Upper lobe of left lung (tissue), 6 donors: ENCODE measurements around the gene VMAC. TPM values are rescaled to one million over a fixed set of nuclear protein-coding genes. Genes with fewer than 3 reads are reported as not detected.
"Not testable (repeated sequence)": the region's sequence is repeated elsewhere in the genome, so short reads cannot be mapped to it uniquely, and the experiment has no call there.

Source experiments
- ATAC-seq, 2 donors: fragments of 200-7000 bp; cut with Tn5 transposase; one replicate each; pipeline ENCODE4 v1.9.1; 2022; ENCODE audit warnings: mild to moderate bottlenecking in 2 of 2, moderate library complexity in 2 of 2; ENCODE audit not compliant: low FRiP score in 2 of 2
- DNase-seq, 2 donors: peaks; one replicate each; pipeline ENCODE4 v3.0.0-alpha.2; 2019 to 2020
- H3K27ac ChIP-seq, 4 donors: fragments of 200-600 bp; sonication (generic); one replicate each; pipeline ENCODE4 v1.5.1; 2016 to 2019
- H3K27me3 ChIP-seq, 4 donors: fragments of 200-600 bp; sonication (generic); one replicate each; pipeline ENCODE4 v1.5.1; 2017 to 2019
- H3K36me3 ChIP-seq, 4 donors: fragments of 200-600 bp; sonication (generic); one replicate each; pipeline ENCODE4 v1.5.1; 2016 to 2019
- H3K4me1 ChIP-seq, 4 donors: fragments of 200-600 bp; sonication (generic); one replicate each; pipeline ENCODE4 v1.5.1; 2018 to 2019
- H3K4me3 ChIP-seq, 4 donors: fragments of 200-600 bp; sonication (generic); one replicate each; pipeline ENCODE4 v1.5.1; 2017 to 2019; ENCODE audit warnings: mild to moderate bottlenecking in 2 of 4, moderate library complexity in 1 of 4
- H3K9me3 ChIP-seq, 4 donors: fragments of 200-600 bp; sonication (generic); one replicate each; pipeline ENCODE4 v1.5.1; 2018 to 2019
- EP300 ChIP-seq, 4 donors: sonication (generic); formaldehyde crosslinking; IDR thresholded peaks; one replicate each; pipeline ENCODE4 v1.5.1; 2017; ENCODE audit warnings: antibody characterized with exemption in 4 of 4, control low read depth in 2 of 4
- POLR2A ChIP-seq, 4 donors: fragments of 450-650 bp; IDR thresholded peaks; one replicate each; pipeline ENCODE4 v1.5.1; 2016 to 2017; ENCODE audit warnings: antibody characterized with exemption in 4 of 4, mild to moderate bottlenecking in 2 of 4
- POLR2AphosphoS5 ChIP-seq, 2 donors: sonication (generic); formaldehyde crosslinking; IDR thresholded peaks; one replicate each; pipeline ENCODE4 v1.5.1; 2017; ENCODE audit warnings: antibody characterized with exemption in 2 of 2
- WGBS, 2 donors: methylation state at CpG; one replicate each; pipeline ENCODE4 v1.1.5; 2017 to 2018; 5-methylcytosine and 5-hydroxymethylcytosine counted together
- total RNA-seq, 6 donors: library from RNA; depleted of rRNA in 4 of 6; stranded (reverse); fragments of >200 nt in 4 of 6; gene quantifications; one replicate each; pipeline versions ENCODE4 v1.1.0 to v1.2.1, GENCODE V29; 2016 to 2021
- TF ChIP-seq, protein P1 (sequence below), 6 experiments: fragments of 450-650 bp in 4 of 6; fragments of 200-600 bp in 2 of 6; sonication (generic) in 2 of 6; IDR thresholded peaks; one replicate each; pipeline ENCODE4 v1.5.1; 2016 to 2019; ENCODE audit warnings: antibody characterized with exemption in 6 of 6
- donor health status: DM: no; HTN: no; CAD: no; lungs with moderate emphysema.
- donor health status: DM: no; HTN: yes; CAD: no; lungs with severe emphysema.

VMAC gene
- total RNA-seq, 6 donors from 2014 or later, result 4.1 to 38.8 (median 9.3) TPM

DNA sequence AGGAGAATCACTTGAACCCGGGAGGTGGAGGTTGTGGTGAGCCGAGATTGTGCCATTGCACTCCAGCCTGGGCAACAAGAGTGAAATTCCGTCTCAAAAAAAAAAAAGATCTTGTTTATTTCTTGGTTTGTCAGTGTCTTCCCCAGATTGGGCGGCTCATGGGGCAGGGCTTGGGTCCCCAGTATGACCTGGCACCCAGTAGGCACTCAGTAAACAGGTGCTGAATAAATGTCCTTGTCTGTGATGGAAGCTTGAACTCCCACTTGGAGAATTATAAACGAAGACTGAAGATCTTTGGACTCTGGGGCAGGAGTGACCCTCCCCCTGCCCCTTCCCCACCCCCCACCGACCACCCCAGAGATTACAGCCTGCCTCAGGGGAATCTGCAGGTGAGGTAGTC, 24.5 kb upstream of the VMAC start:
- no peak for DNase-seq
- Histone ChIP-seq H3K36me3 (no peaks in the 10 kb centered on the region), H3K27me3 (peaks cover 0 to 6% (median 2%) of the 10 kb centered on the region in 4 donors), H3K27ac (no peak overlapping the region), H3K4me1 (peaks cover 7 to 11% (median 10%) of the 10 kb centered on the region in 4 donors), H3K9me3 (no peaks in the 10 kb centered on the region), H3K4me3 (no peak overlapping the region)
- TF ChIP-seq, protein P1, sequence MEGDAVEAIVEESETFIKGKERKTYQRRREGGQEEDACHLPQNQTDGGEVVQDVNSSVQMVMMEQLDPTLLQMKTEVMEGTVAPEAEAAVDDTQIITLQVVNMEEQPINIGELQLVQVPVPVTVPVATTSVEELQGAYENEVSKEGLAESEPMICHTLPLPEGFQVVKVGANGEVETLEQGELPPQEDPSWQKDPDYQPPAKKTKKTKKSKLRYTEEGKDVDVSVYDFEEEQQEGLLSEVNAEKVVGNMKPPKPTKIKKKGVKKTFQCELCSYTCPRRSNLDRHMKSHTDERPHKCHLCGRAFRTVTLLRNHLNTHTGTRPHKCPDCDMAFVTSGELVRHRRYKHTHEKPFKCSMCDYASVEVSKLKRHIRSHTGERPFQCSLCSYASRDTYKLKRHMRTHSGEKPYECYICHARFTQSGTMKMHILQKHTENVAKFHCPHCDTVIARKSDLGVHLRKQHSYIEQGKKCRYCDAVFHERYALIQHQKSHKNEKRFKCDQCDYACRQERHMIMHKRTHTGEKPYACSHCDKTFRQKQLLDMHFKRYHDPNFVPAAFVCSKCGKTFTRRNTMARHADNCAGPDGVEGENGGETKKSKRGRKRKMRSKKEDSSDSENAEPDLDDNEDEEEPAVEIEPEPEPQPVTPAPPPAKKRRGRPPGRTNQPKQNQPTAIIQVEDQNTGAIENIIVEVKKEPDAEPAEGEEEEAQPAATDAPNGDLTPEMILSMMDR (IDR thresholded peaks at IDR 0.05), result no peak
- no peak for TF ChIP-seq EP300 (IDR thresholded peaks at IDR 0.05)
- TF ChIP-seq POLR2AphosphoS5 (IDR thresholded peaks at IDR 0.05), result no peak
- TF ChIP-seq POLR2A (IDR thresholded peaks at IDR 0.05), result no peak
- no peak for ATAC-seq
- 20 to 34% methylated on average over 6 of the region's 6 CpGs for WGBS, 2 donors

DNA sequence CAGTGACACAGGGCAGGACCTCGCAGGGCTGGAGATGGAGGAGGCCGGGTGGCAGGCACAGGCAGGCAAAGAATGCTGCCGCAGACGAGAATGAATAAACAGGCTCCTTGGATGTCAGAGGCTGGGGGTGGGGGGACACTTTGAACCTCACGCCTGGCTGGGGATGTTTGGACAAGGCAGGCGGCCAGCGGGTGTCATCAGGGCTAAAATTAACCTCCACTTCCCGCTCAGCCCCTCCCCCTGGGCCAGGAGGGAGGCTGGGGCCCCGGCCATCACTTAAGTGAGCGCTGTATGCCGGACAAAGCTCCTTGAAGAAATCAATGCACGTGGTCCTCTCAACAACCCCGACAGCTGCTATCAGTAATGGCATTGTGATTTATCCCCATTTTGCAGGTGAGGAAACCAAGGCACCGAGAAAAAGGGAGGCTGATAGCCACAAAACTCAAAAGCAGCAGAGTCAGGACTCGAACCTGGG, 24.0 kb upstream of the VMAC start:
- TF ChIP-seq POLR2AphosphoS5 (IDR thresholded peaks at IDR 0.05), result no peak
- no peak for TF ChIP-seq EP300 (IDR thresholded peaks at IDR 0.05)
- TF ChIP-seq POLR2A (IDR thresholded peaks at IDR 0.05), result no peak
- TF ChIP-seq, protein P1 (IDR thresholded peaks at IDR 0.05), result no peak
- ATAC-seq (peak; percentile 44 to 62), DNase-seq (peak; percentile 46 to 67)
- Histone ChIP-seq H3K27ac (no peak overlapping the region), H3K4me1 (peaks cover 7 to 11% (median 10%) of the 10 kb centered on the region in 4 donors), H3K4me3 (no peak overlapping the region), H3K9me3 (no peaks in the 10 kb centered on the region), H3K27me3 (peaks cover 0 to 6% (median 2%) of the 10 kb centered on the region in 4 donors), H3K36me3 (no peaks in the 10 kb centered on the region)
- WGBS, 2 donors, result 11 to 19% methylated on average over 10 to 15 of the region's 15 CpGs

DNA sequence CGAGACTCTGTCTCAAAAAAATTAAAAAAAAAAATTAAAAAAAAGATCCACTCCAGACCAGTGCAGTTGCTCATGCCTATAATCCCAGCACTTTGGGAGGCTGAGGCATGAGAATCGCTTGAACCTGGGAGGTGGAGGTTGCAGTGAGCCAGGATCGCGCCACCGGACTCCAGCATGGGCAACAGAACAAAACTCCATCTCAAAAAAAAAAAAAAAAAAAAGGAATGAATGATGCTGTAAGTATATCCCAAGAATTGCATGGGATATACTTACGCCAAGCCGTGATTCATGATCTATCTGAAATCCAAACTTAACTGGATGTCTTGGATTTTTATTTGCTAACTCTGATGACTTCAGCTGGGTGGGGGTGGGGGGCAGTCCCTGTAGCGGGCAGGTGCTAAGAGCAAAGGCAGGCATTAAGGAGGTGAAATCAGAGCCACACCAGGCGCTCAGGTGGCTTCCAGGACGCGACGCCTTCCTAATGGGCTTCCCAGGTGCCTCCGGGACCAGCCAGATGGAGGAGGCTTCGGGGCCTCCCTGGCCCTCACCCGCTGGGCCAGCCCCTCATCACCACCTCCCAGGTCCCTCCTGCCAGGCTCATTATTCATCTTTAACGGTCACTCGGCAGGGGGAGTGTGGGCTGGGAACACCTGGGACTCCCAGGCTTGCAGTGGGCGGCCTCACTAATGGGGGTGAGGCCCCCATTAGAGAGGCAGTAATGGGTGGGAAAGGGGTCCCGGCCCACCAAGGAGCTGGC, 23.0 kb upstream of the VMAC start:
- H3K9me3 ChIP-seq, result no peaks in the 10 kb centered on the region
- H3K27ac ChIP-seq, result no peak overlapping the region
- DNase-seq, result peak in 1 of 2 donors; percentile 50
- 70 to 73% methylated on average over 16 to 18 of the region's 19 CpGs for WGBS, 2 donors
- TF ChIP-seq, protein P1 (IDR thresholded peaks at IDR 0.05), result no peak
- TF ChIP-seq EP300 (IDR thresholded peaks at IDR 0.05) (no peak), POLR2A (IDR thresholded peaks at IDR 0.05) (no peak), POLR2AphosphoS5 (IDR thresholded peaks at IDR 0.05) (no peak)
- H3K27me3 ChIP-seq, result peaks cover 0 to 6% (median 2%) of the 10 kb centered on the region in 4 donors
- no peak overlapping the region for H3K4me3 ChIP-seq
- H3K4me1 ChIP-seq, result peaks cover 7 to 11% (median 10%) of the 10 kb centered on the region in 4 donors
- ATAC-seq, result no peak
- H3K36me3 ChIP-seq, result no peaks in the 10 kb centered on the region

DNA sequence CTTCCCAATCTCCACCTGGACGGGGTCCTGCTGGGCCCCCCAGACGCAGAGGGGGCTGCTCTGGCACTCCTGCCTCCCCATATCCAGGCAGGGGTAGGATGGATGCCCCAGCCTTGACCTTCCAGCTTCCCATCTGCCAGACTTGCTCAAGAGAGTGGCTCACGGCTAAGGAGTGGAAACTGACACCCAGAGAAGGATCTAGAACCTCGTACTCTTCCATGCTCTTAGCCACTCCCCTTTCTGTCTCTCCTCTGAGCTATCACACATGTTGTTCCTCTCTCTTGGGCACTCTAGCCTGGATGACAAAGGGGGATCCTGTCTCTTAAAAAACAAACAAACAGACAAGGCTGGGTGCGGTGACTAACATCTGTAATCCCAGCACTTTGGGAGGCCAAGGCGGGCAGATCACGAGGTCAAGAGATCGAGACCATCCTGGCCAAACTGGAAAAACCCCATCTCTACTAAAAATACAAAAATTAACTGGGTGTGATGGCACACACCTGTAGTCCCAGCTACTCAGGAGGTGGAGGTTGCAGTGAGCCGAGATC, 22.2 kb upstream of the VMAC start:
- no peaks in the 10 kb centered on the region for H3K36me3 ChIP-seq
- WGBS, 2 donors, result 50 to 56% methylated on average over 8 to 9 of the region's 9 CpGs
- TF ChIP-seq EP300 (IDR thresholded peaks at IDR 0.05), result no peak
- no peak for TF ChIP-seq POLR2A (IDR thresholded peaks at IDR 0.05)
- TF ChIP-seq POLR2AphosphoS5 (IDR thresholded peaks at IDR 0.05), result no peak
- TF ChIP-seq, protein P1 (IDR thresholded peaks at IDR 0.05), result no peak
- no peak overlapping the region for H3K27ac ChIP-seq
- no peaks in the 10 kb centered on the region for H3K9me3 ChIP-seq
- no peak overlapping the region for H3K4me3 ChIP-seq
- peaks cover 0 to 6% (median 2%) of the 10 kb centered on the region in 4 donors for H3K27me3 ChIP-seq
- H3K4me1 ChIP-seq, result peaks cover 7 to 11% (median 10%) of the 10 kb centered on the region in 4 donors
- ATAC-seq, result no peak
- no peak for DNase-seq

DNA sequence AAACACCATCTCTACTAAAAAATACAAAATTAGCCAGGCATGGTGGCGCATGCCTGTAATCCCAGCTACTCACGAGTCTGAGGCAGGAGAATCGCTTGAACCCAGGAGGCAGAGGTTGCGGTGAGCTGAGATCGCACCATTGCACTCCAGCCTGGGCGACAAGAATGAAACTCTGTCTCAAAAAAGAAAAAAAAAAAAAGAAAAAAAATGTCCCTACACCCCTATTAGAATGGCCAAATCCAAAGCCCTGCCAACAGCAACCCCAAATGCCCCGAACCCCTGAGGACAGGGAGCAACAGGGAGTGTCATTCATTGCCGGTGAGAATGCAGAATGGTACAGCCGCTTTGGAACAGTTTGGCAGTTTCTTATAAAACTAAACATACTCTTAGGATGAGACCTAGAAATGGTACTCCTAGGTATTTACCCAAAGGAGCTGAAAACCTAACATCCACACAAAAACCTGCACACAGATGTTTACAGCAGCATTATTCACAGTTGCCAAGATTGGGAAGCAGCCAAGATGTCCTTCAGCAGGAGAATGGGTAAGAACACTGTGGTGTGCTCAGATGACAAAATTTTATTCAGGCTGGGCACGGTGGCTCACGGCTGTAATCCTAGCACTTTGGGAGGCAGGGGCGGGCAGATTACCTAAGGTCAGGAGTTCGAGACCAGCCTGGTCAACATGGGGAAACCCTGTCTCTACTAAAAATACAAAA, 21.4 kb upstream of the VMAC start:
- not testable (repeated sequence) for DNase-seq, H3K27me3 ChIP-seq, H3K4me3 ChIP-seq, ATAC-seq, H3K27ac ChIP-seq, H3K36me3 ChIP-seq, H3K9me3 ChIP-seq
- 72 to 77% methylated on average over 13 of the region's 13 CpGs for WGBS, 2 donors
- H3K4me1 ChIP-seq, result peaks cover 7 to 11% (median 10%) of the 10 kb centered on the region in 4 donors

DNA sequence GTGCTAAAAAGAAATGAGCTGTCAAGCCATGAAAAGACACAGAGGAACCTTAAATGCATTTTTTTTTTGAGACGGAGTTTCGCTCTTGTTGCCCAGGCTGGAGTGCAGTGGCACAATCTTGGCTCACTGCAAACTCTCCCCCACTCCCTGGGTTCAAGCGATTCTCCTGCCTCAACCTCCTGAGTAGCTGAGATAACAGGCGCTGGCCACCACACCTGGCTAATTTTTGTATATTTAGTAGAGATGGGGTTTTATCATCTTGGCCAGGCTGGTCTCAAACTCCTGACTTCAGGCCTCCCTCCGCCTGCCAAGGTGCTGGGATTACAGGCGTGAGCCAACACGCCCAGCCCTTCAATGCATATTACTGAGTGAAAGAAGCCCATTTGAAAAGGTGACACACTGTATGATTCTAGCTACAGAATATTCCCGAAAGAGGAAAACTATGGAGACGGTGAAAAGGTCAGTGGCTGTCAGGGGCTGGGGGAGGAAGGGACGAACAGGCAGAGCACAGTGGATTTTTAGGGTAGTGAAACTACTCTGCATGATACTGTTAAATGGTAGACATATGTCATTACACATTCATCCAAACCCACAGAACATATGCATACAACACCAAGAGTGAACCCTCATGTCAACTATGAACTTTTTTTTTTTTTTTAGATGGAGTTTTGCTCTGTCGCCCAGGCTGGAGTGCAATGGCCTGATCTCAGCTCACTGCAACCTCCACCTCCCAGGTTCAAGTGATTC, 20.4 kb upstream of the VMAC start:
- not testable (repeated sequence) for H3K36me3 ChIP-seq, H3K27me3 ChIP-seq, H3K9me3 ChIP-seq, H3K27ac ChIP-seq, DNase-seq, ATAC-seq, H3K4me3 ChIP-seq
- peaks cover 7 to 11% (median 10%) of the 10 kb centered on the region in 4 donors for H3K4me1 ChIP-seq
- 76 to 81% methylated on average over 11 of the region's 11 CpGs for WGBS, 2 donors
